Esophagus muscularis mucosa (tissue), 4 donors: Measurements from ENCODE around the gene LRRK1. TPM values are rescaled to one million over a fixed set of nuclear protein-coding genes. Genes with fewer than 3 reads are reported as not detected.

ENCODE experiments used
- DNase-seq: peaks from one replicate; pipeline ENCODE4 v3.0.0-alpha.2; 2017; ENCODE audit errors: extremely low spot score
- H3K27ac ChIP-seq, 4 donors: fragments of 200-600 bp; sonication (generic); replicated peaks in 1 of 4; 1 replicate in 3 of 4; 2 replicates in 1 of 4; pipeline ENCODE4 v1.5.1; 2016 to 2019; ENCODE audit warnings: mild to moderate bottlenecking in 1 of 4
- H3K27me3 ChIP-seq, 4 donors: fragments of 200-600 bp; sonication (generic); one replicate each; pipeline versions ENCODE4 v1.5.1 to v1.6.0; 2016 to 2019
- H3K36me3 ChIP-seq, 4 donors: fragments of 200-600 bp; sonication (generic); one replicate each; pipeline ENCODE4 v1.5.1; 2016 to 2019
- H3K4me1 ChIP-seq, 4 donors: fragments of 200-600 bp; sonication (generic); one replicate each; pipeline ENCODE4 v1.5.1; 2016 to 2019
- H3K4me3 ChIP-seq, 4 donors: fragments of 200-600 bp; sonication (generic); 1 replicate in 2 of 4; 2 replicates in 2 of 4; pipeline ENCODE4 v1.5.1; 2016 to 2019; ENCODE audit warnings: mild to moderate bottlenecking in 4 of 4, moderate library complexity in 1 of 4
- H3K9me3 ChIP-seq, 4 donors: fragments of 200-600 bp; sonication (generic); 1 replicate in 3 of 4; 2 replicates in 1 of 4; pipeline ENCODE4 v1.5.1; 2016 to 2019
- CTCF ChIP-seq, 3 experiments: fragments of 200-600 bp in 2 of 3; fragments of 450-650 bp in 1 of 3; sonication (generic) in 2 of 3; IDR thresholded peaks; one replicate each; pipeline ENCODE4 v1.5.1; 2017 to 2019; ENCODE audit warnings: antibody characterized with exemption in 3 of 3, mild to moderate bottlenecking in 2 of 3, moderate library complexity in 1 of 3
- EP300 ChIP-seq: sonication (generic); formaldehyde crosslinking; IDR thresholded peaks from one replicate; pipeline ENCODE4 v1.6.1; 2017; ENCODE audit warnings: antibody characterized with exemption
- POLR2A ChIP-seq: fragments of 450-650 bp; IDR thresholded peaks from one replicate; pipeline ENCODE4 v1.6.1; 2017; ENCODE audit warnings: antibody characterized with exemption, moderate library complexity, mild to moderate bottlenecking, low read depth
- POLR2AphosphoS5 ChIP-seq, 2 donors: sonication (generic); formaldehyde crosslinking; IDR thresholded peaks; one replicate each; pipeline ENCODE4 v1.6.1; 2017; ENCODE audit warnings: antibody characterized with exemption in 2 of 2
- WGBS: methylation state at CpG from one replicate; pipeline ENCODE4 v1.1.5; 2018; 5-methylcytosine and 5-hydroxymethylcytosine counted together
- intact Hi-C: fragments of 100-400 bp; cut with DNase I; formaldehyde crosslinking; loops from one replicate; pipeline ENCODE4 v1.15.1; 2023
- total RNA-seq, 4 donors: library from RNA; depleted of rRNA; stranded (reverse); fragments of >200 nt; gene quantifications; one replicate each; pipeline versions ENCODE4 v1.1.0 to v1.2.1, GENCODE V29; 2016

LRRK1 gene
- total RNA-seq, 4 donors from 2014 or later, result 11.3 to 18.0 (median 15.4) TPM

- Histone ChIP-seq H3K36me3 (peaks cover 0 to 20% (median 2%) of the 10 kb centered on the region in 4 donors), H3K27me3 (peaks cover 0 to 25% (median 0%) of the 10 kb centered on the region in 4 donors), H3K9me3 (no peaks in the 10 kb centered on the region), H3K4me1 (peaks cover 0 to 8% (median 0%) of the 10 kb centered on the region in 4 donors), H3K27ac (peak overlapping the region in 1 of 4 donors; percentile 30), H3K4me3 (no peak overlapping the region)
- 86% methylated on average over 11 of the region's 12 CpGs for WGBS
- no peak for TF ChIP-seq POLR2AphosphoS5 (IDR thresholded peaks at IDR 0.05)
- TF ChIP-seq CTCF (IDR thresholded peaks at IDR 0.05), result peak in 1 of 3 experiments; percentile 23
- no peak for TF ChIP-seq POLR2A
- no peak for DNase-seq
- intact Hi-C loops, result loop anchor here (10.0 kb wide), 1 partner anchor 345 kb away; the partner anchor contains the start of gene CHSY1
Measured at GRCh38 chr15:100909989-100910955, 8.9 kb upstream of the LRRK1 start.

- no peak for DNase-seq
- Histone ChIP-seq H3K27me3 (peaks cover 0 to 25% (median 0%) of the 10 kb centered on the region in 4 donors), H3K27ac (no peak overlapping the region), H3K4me3 (no peak overlapping the region), H3K4me1 (peaks cover 0 to 8% (median 0%) of the 10 kb centered on the region in 4 donors), H3K9me3 (no peaks in the 10 kb centered on the region), H3K36me3 (peaks cover 0 to 17% (median 2%) of the 10 kb centered on the region in 4 donors)
- no peak for TF ChIP-seq EP300
- intact Hi-C loops, result loop anchor here (10.0 kb wide), 1 partner anchor 344 kb away; the partner anchor contains the start of gene CHSY1
- 84% methylated on average over 10 of the region's 10 CpGs for WGBS
Measured at GRCh38 chr15:100911086-100911485, 8.1 kb upstream of the LRRK1 start.

- Histone ChIP-seq H3K36me3 (peaks cover 0 to 7% (median 0%) of the 10 kb centered on the region in 4 donors), H3K4me3 (no peak overlapping the region), H3K9me3 (no peaks in the 10 kb centered on the region), H3K27ac (no peak overlapping the region), H3K27me3 (peaks cover 0 to 49% (median 4%) of the 10 kb centered on the region in 4 donors), H3K4me1 (peaks cover 4 to 26% (median 18%) of the 10 kb centered on the region in 4 donors)
- 74% methylated on average over 4 of the region's 4 CpGs for WGBS
- no peak for TF ChIP-seq POLR2AphosphoS5 (IDR thresholded peaks at IDR 0.05)
- no peak for TF ChIP-seq CTCF (IDR thresholded peaks at IDR 0.05)
- no peak for TF ChIP-seq EP300
- no peak for TF ChIP-seq POLR2A
- DNase-seq, result no peak
- intact Hi-C loops, result loop anchor here (10.0 kb wide), 1 partner anchor 341 kb away; the partner anchor contains the start of gene CHSY1
Measured at GRCh38 chr15:100913961-100914360, 5.2 kb upstream of the LRRK1 start.

- TF ChIP-seq CTCF (IDR thresholded peaks at IDR 0.05) (no peak), POLR2A (no peak), EP300 (no peak), POLR2AphosphoS5 (IDR thresholded peaks at IDR 0.05) (no peak)
- no peak for DNase-seq
- H3K4me1 ChIP-seq, result peaks cover 4 to 32% (median 24%) of the 10 kb centered on the region in 4 donors
- H3K36me3 ChIP-seq, result peaks cover 0 to 7% (median 0%) of the 10 kb centered on the region in 4 donors
- intact Hi-C loops, result loop anchor here (10.0 kb wide), 1 partner anchor 340 kb away; the partner anchor contains the start of gene CHSY1
- no peak overlapping the region for H3K27ac ChIP-seq
- 78% methylated on average over 6 of the region's 6 CpGs for WGBS
- H3K9me3 ChIP-seq, result no peaks in the 10 kb centered on the region
- peaks cover 0 to 51% (median 4%) of the 10 kb centered on the region in 4 donors for H3K27me3 ChIP-seq
- H3K4me3 ChIP-seq, result no peak overlapping the region
Measured at GRCh38 chr15:100914876-100915275, 4.3 kb upstream of the LRRK1 start.
